GM21717 (cell line): ENCODE results near the gene SLC12A6.
"Not testable (repeated sequence)": the region's sequence is repeated elsewhere in the genome, so short reads cannot be mapped to it uniquely, and the experiment has no call there.

Source experiments
- ATAC-seq: cut with Tn5 transposase; IDR thresholded peaks from one replicate; pipeline ENCODE4 v1.9.1; 2021; ENCODE audit warnings: mild to moderate bottlenecking, moderate library complexity; ENCODE audit not compliant: unreplicated experiment

Gene SLC12A6

GRCh38 chr15:34337557-34338306, at the start of gene SLC12A6:
Gene SLC12A6, minus strand, starts transcription at chr15:34337781. Its CDS starts 1,101 bp downstream, at chr15:34336680.
- ATAC-seq = peak; percentile 58

GRCh38 chr15:34381829-34382521, 44.4 kb upstream of the SLC12A6 start:
- ATAC-seq = not testable (repeated sequence)

- not testable (repeated sequence) for ATAC-seq
Observed at GRCh38 chr15:34380491-34380890, 42.9 kb upstream of the SLC12A6 start.

GRCh38 chr15:34376856-34377255, 39.3 kb upstream of the SLC12A6 start:
- ATAC-seq = no peak

- not testable (repeated sequence) for ATAC-seq
Observed at GRCh38 chr15:34375541-34375940, 38.0 kb upstream of the SLC12A6 start.

GRCh38 chr15:34374816-34375215, 37.2 kb upstream of the SLC12A6 start:
- ATAC-seq = no peak

- ATAC-seq = no peak
Observed at GRCh38 chr15:34373951-34374350, 36.4 kb upstream of the SLC12A6 start.

GRCh38 chr15:34370643-34371042, 33.1 kb upstream of the SLC12A6 start:
- ATAC-seq = no peak

GRCh38 chr15:34370129-34370528, 32.5 kb upstream of the SLC12A6 start:
- no peak for ATAC-seq

GRCh38 chr15:34367101-34368081, 29.8 kb upstream of the SLC12A6 start, which contains the start of gene LPCAT4:
Gene LPCAT4, minus strand, starts transcription at chr15:34367196. Its CDS starts 96 bp downstream, at chr15:34367100.
- peak; percentile 69 for ATAC-seq

GRCh38 chr15:34366271-34367065, 28.9 kb upstream of the SLC12A6 start:
- ATAC-seq = peak; percentile 20

- ATAC-seq = no peak
Observed at GRCh38 chr15:34365836-34366235, 28.3 kb upstream of the SLC12A6 start.

- no peak for ATAC-seq
Observed at GRCh38 chr15:34365091-34365825, 27.7 kb upstream of the SLC12A6 start.

- ATAC-seq = no peak
Observed at GRCh38 chr15:34364041-34364440, 26.5 kb upstream of the SLC12A6 start.

- no peak for ATAC-seq
Observed at GRCh38 chr15:34362047-34362773, 24.6 kb upstream of the SLC12A6 start.

- no peak for ATAC-seq
Observed at GRCh38 chr15:34361278-34361677, 23.7 kb upstream of the SLC12A6 start.

- no peak for ATAC-seq
Observed at GRCh38 chr15:34360298-34360697, 22.7 kb upstream of the SLC12A6 start.

GRCh38 chr15:34359416-34359815, 21.8 kb upstream of the SLC12A6 start:
- no peak for ATAC-seq

GRCh38 chr15:34358948-34359347, 21.4 kb upstream of the SLC12A6 start:
- ATAC-seq = no peak
